Omental fat pad (tissue), 4 donors: ENCODE data around the gene OR10A5. TPM values are rescaled to one million over a fixed set of nuclear protein-coding genes. Genes with fewer than 3 reads are reported as not detected.

ENCODE experiments used
- ATAC-seq: fragments of 150-250 bp; one replicate; pipeline ENCODE4 v1.9.1; 2016; ENCODE audit warnings: mild to moderate bottlenecking, moderate library complexity; ENCODE audit not compliant: low FRiP score
- DNase-seq: peaks from one replicate; pipeline ENCODE4 v3.0.0-alpha.2; 2019; ENCODE audit warnings: low spot score
- total RNA-seq, 4 donors: library from RNA; depleted of rRNA; stranded (reverse); fragments of >200 nt; gene quantifications; one replicate each; pipeline ENCODE4 v1.1.0, GENCODE V29; 2016
- TF ChIP-seq, protein P1 (sequence below), 3 donors: fragments of 450-650 bp; IDR thresholded peaks; one replicate each; pipeline ENCODE4 v1.5.1; 2016 to 2017; ENCODE audit warnings: antibody characterized with exemption in 3 of 3, mild to moderate bottlenecking in 3 of 3, moderate library complexity in 2 of 3

Gene OR10A5
- total RNA-seq, 4 donors from 2014 or later = not detected

DNA sequence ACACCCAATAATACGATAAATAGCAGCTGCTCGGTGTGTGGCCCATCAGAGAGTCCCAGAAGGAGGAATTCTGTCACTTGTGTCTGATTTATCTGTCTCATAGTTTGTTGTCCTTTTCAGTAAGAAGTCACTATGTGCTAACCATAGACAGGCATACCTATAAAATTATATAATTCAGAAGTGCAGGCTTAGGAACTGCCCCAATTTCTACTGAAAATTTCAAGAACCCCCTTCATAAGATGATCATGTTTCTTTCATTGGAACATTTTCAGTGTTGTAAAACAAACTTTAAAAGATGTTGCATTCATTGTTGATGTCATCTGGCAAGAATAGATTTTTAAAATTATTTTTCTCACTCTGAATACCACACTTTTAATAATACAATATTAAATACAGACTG is 46.9 kb downstream of the OR10A5 start, which contains the start of gene OR2D2:
Gene OR2D2 (minus strand): TSS at position 101 of the 400 bp plus-strand sequence. CDS start 0 bp downstream, at position 101.
- ATAC-seq (no peak), DNase-seq (no peak)
- TF ChIP-seq, protein P1, sequence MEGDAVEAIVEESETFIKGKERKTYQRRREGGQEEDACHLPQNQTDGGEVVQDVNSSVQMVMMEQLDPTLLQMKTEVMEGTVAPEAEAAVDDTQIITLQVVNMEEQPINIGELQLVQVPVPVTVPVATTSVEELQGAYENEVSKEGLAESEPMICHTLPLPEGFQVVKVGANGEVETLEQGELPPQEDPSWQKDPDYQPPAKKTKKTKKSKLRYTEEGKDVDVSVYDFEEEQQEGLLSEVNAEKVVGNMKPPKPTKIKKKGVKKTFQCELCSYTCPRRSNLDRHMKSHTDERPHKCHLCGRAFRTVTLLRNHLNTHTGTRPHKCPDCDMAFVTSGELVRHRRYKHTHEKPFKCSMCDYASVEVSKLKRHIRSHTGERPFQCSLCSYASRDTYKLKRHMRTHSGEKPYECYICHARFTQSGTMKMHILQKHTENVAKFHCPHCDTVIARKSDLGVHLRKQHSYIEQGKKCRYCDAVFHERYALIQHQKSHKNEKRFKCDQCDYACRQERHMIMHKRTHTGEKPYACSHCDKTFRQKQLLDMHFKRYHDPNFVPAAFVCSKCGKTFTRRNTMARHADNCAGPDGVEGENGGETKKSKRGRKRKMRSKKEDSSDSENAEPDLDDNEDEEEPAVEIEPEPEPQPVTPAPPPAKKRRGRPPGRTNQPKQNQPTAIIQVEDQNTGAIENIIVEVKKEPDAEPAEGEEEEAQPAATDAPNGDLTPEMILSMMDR (IDR thresholded peaks at IDR 0.05) = no peak

DNA sequence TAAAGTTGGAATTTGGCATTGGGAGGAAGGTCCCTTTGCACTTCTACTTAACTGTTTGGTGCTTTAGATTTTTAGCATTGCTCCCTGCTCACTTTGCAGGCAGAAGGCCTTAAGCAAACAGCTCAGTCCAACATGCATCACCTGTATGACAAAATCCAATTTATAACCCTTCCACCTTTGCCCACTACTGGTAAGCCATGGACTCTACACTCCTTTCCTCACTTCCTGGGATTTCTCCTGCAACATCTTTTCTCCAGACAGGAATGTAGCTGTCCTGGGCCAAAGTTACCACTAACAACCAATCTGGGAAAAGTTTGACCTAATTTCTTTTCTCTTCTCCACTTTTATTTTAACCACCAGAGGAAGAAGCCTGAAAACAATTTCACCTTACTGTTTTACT is 48.6 kb downstream of the OR10A5 start:
- TF ChIP-seq, protein P1 (IDR thresholded peaks at IDR 0.05) = no peak
- no peak for DNase-seq
- no peak for ATAC-seq

DNA sequence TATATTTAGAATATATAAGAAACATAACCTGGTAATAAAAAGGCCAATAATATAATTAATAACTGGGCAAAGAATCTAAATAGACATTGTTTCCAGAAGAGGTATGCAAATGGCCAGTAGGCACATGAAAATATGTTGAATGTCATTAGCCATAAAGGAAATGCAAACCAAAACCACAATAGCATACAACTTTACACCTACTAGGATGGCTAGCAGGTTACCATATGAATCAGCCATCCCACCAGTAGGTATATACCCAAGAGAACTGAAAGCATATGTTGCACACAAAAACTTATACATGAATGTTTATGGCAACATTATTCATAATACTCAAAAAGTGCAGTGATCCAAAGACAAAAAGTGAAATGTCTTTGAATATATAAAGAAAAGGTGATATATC is 49.5 kb downstream of the OR10A5 start:
- no peak for DNase-seq
- TF ChIP-seq, protein P1 (IDR thresholded peaks at IDR 0.05) = no peak
- no peak for ATAC-seq

Other genes with a start within 250 kb of the OR10A5 start
- 10 to 100 TPM; 16.9 to 30.4 (median 19.3) TPM for gene RRP8, start 242.1 kb upstream of the OR10A5 start, total RNA-seq
- gene ILK, start 241.9 kb upstream of the OR10A5 start, total RNA-seq = 100 to 1,000 TPM in 3 of 4 donors, 10 to 100 TPM in 1; 92.1 to 189 (median 118) TPM
- gene TAF10, start 233.5 kb upstream of the OR10A5 start, total RNA-seq = 10 to 100 TPM; 31.9 to 52.6 (median 37.1) TPM
- gene TPP1, start 226.3 kb upstream of the OR10A5 start, total RNA-seq = 10 to 100 TPM; 73.8 to 95.0 (median 83.9) TPM
- 10 to 100 TPM; 12.6 to 26.3 (median 19.4) TPM for gene DCHS1, start 189.9 kb upstream of the OR10A5 start, total RNA-seq
- gene MRPL17, start 162.3 kb upstream of the OR10A5 start, total RNA-seq = 10 to 100 TPM; 20.0 to 31.6 (median 29.0) TPM
- gene OR2AG2, start 73.7 kb upstream of the OR10A5 start, total RNA-seq = not detected
- not detected for gene OR2AG1, start 62.7 kb upstream of the OR10A5 start, total RNA-seq
- under 1 TPM in 3 of 4 donors, not detected in 1; 0.13 to 0.47 (median 0.24) TPM for gene OR6A2, start 46.0 kb upstream of the OR10A5 start, total RNA-seq
- not detected for gene OR10A2, start 17.4 kb downstream of the OR10A5 start, total RNA-seq
- not detected for gene OR10A4, start 30.9 kb downstream of the OR10A5 start, total RNA-seq
- 1 to 10 TPM in 1 of 4 donors, not detected in 3; 1.1 TPM for gene OR2D2, start 46.8 kb downstream of the OR10A5 start, total RNA-seq
- gene OR2D3, start 75.3 kb downstream of the OR10A5 start, total RNA-seq = not detected
- gene ZNF215, start 80.7 kb downstream of the OR10A5 start, total RNA-seq = 1 to 10 TPM in 3 of 4 donors, under 1 TPM in 1; 0.36 to 2.9 (median 1.7) TPM
- 1 to 10 TPM in 3 of 4 donors, not detected in 1; 1.4 to 2.0 (median 1.9) TPM for gene ZNF214, start 174.7 kb downstream of the OR10A5 start, total RNA-seq
- not detected for gene NLRP14, start 174.8 kb downstream of the OR10A5 start, total RNA-seq
- not detected for gene RBMXL2, start 243.3 kb downstream of the OR10A5 start, total RNA-seq